ENCODE results near the gene GGA1. TPM values are rescaled to one million over a fixed set of nuclear protein-coding genes. Genes with fewer than 3 reads are reported as not detected.
A peak's percentile ranks its signal among the peaks of the same experiment; 100 is the strongest.

GGA1 gene
- total RNA-seq, 1 donor from 2014 or later = 47.3 TPM

GRCh38 chr22:37672206-37672919 is 63.7 kb downstream of the GGA1 start:
- DNase-seq (ENCODE audit: low spot score) = no peak

- no peak for DNase-seq (ENCODE audit: low spot score)
Observed at GRCh38 chr22:37672920-37673455, 64.4 kb downstream of the GGA1 start.

DNA sequence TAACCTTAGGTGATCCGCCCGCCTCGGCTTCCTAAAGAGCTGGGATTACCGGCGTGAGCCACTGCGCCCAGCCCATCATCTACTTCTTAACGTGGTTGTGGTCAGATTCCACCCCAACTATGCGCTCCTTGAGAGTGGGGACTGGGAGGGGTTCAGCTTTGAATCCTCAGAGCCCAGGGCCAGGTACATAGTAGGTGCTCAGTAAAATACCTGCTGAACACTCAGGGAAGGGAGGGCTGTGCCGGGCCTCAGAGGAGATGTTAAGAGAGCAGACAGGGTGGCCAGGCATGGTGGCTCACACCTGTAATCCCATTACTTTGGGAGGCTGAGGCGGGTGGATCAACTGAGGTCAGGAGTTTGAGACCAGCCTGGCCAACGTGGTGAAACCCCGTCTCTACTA is 65.6 kb downstream of the GGA1 start:
- no peak for DNase-seq (ENCODE audit: low spot score)

DNA sequence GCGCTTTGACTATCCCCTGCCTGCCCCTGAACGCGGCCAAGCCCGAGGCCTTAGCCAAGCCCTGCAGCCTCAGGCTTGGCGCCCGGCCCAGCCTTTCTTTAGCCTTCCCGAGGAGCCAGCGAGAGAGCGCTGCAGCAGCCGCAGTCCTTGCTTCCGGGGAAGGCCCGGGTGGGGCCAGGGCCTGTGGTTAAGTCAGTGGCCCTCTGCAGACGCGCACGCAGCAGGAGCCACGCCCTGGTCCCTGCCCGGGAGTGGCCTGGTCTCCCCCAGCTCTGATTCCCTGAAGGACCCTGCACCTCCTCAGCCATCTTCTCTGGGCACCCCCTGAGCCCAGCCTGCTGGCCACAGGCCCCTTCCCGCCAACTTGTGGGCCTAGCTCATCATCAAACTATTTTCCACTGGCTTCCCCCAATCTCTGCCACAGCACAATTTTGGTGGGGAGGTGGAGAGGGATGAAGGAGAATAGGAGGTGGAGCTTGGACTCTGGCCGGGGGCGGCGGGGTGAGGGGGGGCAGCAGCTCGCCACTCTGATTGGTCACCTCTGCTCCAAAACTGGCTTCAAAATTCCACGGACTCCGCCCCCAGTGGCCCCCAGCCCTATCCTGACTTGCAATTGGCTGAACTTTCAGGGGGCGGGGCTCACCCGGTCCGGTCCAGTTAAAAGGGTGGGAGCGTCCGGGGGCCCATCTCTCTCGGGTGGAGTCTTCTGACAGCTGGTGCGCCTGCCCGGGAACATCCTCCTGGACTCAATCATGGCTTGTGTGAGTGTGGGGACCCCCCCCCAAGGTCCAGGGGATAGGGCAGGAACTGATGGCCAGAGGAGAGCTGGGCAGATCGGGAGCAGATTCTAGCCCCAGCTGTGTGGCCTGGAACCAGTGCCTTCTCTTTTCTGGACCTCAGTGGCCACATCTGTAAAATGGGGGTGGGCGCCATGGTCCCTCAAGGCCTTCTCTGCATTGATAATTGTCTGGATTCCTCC is 66.6 kb downstream of the GGA1 start, which contains the start of gene LGALS1:
Gene LGALS1 (plus strand): TSS at position 686 of the 979 bp plus-strand sequence. CDS start 67 bp downstream, at position 753.
- peak; percentile 96 for DNase-seq (ENCODE audit: low spot score)

DNA sequence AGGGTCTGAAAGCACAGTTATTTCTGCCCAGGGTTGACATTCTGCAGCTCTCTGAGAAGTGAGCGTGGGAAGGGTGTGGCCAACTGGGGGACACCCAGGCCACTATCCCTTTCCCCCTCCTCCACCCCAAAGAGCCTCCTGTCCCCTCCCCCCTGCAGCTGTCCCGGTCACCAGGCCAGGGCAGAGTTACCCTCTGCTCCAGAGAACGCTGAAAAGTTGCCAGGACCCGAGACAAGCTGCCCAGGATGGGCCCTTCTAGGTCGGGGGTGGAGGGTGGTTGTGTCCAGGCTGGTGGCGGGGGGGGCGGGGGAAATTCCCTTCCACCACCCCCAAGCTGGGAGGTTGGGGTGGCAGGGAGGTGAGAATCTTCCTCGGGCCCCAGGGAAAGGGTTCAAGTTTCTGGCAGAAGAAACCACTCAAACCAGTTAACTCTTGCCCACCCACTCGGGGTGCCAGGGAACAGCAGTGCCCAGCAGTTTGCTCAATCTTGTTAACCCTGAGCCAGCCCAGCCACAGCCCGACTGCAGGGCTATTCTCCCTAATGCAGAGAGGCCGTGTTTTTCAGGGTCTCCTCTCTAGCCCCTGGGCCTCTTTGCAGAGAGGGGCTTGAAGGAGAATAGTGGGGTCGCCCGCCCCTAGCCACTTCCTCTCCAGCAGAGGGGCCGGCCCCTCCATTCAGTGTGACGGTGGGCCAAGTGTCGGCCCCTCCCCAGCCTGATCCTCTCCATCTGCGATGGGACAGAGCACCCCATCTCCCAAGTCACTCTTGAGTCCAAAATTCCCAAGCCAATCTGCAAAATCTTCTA is 67.5 kb downstream of the GGA1 start:
- no peak for DNase-seq (ENCODE audit: low spot score)

- peak; percentile 94 for DNase-seq (ENCODE audit: low spot score)
Observed at GRCh38 chr22:37676736-37677492, 68.3 kb downstream of the GGA1 start.

GRCh38 chr22:37677493-37677974 is 68.9 kb downstream of the GGA1 start:
- DNase-seq (ENCODE audit: low spot score) = no peak

DNA sequence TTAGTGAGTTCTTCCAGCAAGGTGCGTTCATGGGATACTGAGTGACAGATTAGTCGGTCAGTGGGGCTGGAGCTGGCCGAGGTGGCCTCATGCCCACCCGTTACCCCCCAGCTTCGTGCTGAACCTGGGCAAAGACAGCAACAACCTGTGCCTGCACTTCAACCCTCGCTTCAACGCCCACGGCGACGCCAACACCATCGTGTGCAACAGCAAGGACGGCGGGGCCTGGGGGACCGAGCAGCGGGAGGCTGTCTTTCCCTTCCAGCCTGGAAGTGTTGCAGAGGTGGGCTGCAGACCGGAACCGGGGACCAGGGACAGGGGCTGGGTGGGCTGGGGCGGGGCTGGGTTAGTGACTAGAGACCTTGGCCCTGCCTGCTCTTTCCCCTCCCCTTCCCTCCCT is 69.7 kb downstream of the GGA1 start:
- DNase-seq (ENCODE audit: low spot score) = no peak

- DNase-seq (ENCODE audit: low spot score) = no peak
Observed at GRCh38 chr22:37679670-37680069, 71.0 kb downstream of the GGA1 start.

DNA sequence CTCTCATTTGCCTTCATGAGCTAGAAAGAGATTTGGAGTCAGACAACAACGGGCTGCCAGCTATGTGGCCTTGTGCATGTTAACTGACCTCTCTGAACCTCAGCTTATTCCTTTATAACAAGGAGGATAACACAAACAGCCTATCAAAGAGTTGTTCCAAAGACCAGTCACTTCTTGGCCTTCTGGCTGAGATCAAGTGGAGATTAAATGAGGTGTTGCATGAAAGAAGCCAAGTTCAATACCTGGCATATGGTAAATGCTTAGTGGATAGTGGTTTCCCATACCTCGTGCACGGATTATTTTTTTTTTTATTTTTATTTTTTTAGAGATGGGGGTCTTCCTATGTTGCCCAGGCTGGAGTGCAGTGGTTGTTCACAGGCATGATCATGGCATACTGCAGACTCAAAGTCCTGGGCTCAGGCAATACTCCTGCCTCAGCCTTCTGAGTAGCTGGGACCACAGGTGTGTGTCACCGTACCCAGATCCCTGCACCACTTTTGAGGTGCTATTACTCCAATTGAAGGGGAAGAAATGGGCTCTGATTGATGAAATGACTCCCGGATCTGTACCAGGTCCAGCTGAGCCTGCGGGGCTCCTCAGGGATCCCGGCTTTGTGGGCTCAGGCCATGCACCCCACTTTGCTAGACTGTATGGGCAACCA is 71.7 kb downstream of the GGA1 start:
- DNase-seq (ENCODE audit: low spot score) = no peak

DNA sequence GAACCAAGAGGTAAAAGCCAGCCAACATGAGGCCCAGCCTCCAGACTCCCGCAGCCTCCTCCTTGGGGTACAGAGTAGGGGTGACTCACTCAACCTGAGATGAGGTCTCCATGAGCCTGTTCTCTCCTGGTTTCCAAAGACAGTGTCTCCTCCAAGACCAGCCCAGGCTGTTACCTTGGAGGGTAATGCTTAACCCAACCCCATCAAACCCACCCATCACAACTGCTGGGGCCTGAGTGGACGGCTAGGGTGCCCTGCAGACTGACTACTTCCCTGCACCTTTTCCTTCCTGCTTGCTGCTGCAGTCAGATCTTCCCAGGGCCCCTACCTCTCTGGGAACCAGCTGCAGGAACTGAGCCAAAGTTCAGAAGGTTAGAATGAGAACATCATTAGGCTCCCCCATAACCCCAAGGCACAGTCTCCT is 72.4 kb downstream of the GGA1 start:
- DNase-seq (ENCODE audit: low spot score) = no peak

- DNase-seq (ENCODE audit: low spot score) = peak; percentile 92
Observed at GRCh38 chr22:37681556-37682049, 73.0 kb downstream of the GGA1 start.

Other genes starting within 250 kb of the GGA1 start
- not detected for gene ELFN2, start 181.4 kb upstream of the GGA1 start, total RNA-seq
- gene MFNG, start 122.5 kb upstream of the GGA1 start, total RNA-seq = 33.6 TPM
- gene CARD10, start 89.4 kb upstream of the GGA1 start, total RNA-seq = 10.8 TPM
- gene CDC42EP1, start 48.4 kb upstream of the GGA1 start, total RNA-seq = 102 TPM
- 0.84 TPM for gene LGALS2, start 28.7 kb upstream of the GGA1 start, total RNA-seq
- gene SH3BP1, start 30.8 kb downstream of the GGA1 start, total RNA-seq = 15.0 TPM
- 8.5 TPM for gene PDXP, start 49.9 kb downstream of the GGA1 start, total RNA-seq
- 1,964 TPM for gene LGALS1, start 66.8 kb downstream of the GGA1 start, total RNA-seq
- 17.3 TPM for gene NOL12, start 77.5 kb downstream of the GGA1 start, total RNA-seq
- gene TRIOBP, start 88.2 kb downstream of the GGA1 start, total RNA-seq = 91.7 TPM
- gene GCAT, start 199.1 kb downstream of the GGA1 start, total RNA-seq = 4.3 TPM
- not detected for gene GALR3, start 214.5 kb downstream of the GGA1 start, total RNA-seq
- 15.6 TPM for gene ANKRD54, start 235.5 kb downstream of the GGA1 start, total RNA-seq
- gene EIF3L, start 240.6 kb downstream of the GGA1 start, total RNA-seq = 258 TPM

All from mesenteric fat pad (tissue), 1 donor.